Ovary (tissue), 3 donors: Measurements from ENCODE around the gene SNX27.
"Not testable (repeated sequence)": the region's sequence is repeated elsewhere in the genome, so short reads cannot be mapped to it uniquely, and the experiment has no call there.

Source experiments
- CTCF ChIP-seq, 3 donors: fragments of 450-650 bp in 2 of 3; fragments of 200-600 bp in 1 of 3; IDR thresholded peaks; one replicate each; pipeline versions ENCODE4 v1.5.1 to v1.8.0; 2016 to 2022; ENCODE audit warnings: antibody characterized with exemption in 3 of 3, mild to moderate bottlenecking in 1 of 3
- EP300 ChIP-seq: sonication (generic); formaldehyde crosslinking; IDR thresholded peaks from one replicate; pipeline ENCODE4 v1.6.1; 2017; ENCODE audit warnings: antibody characterized with exemption
- donor health status: DM: no; HTN: no; CAD: no.

- TF ChIP-seq CTCF (IDR thresholded peaks at IDR 0.05); EP300: not testable (repeated sequence)
Measured at GRCh38 chr1:151682901-151683300, 71.1 kb downstream of the SNX27 start.
